Amniotic epithelial cell (primary cell): ENCODE data around the gene PTPN5.
"Not testable (repeated sequence)": the region's sequence is repeated elsewhere in the genome, so short reads cannot be mapped to it uniquely, and the experiment has no call there.

Experiments used
- DNase-seq: peaks from one replicate; pipeline ENCODE4 v3.0.0-alpha.2; 2010; ENCODE audit warnings: low read depth

Gene PTPN5

GRCh38 chr11:18791207-18791968, at the start of gene PTPN5:
Gene PTPN5, minus strand, starts transcription at chr11:18791798. Its CDS starts 19,840 bp downstream, at chr11:18771958.
- DNase-seq, result no peak

GRCh38 chr11:18836417-18836816, 44.8 kb upstream of the PTPN5 start:
- DNase-seq, result peak; percentile 2

GRCh38 chr11:18834754-18835466, 43.3 kb upstream of the PTPN5 start:
- DNase-seq, result no peak

GRCh38 chr11:18820160-18820559, 28.6 kb upstream of the PTPN5 start:
- not testable (repeated sequence) for DNase-seq

GRCh38 chr11:18804199-18804999, 12.8 kb upstream of the PTPN5 start:
- DNase-seq, result no peak

- peak; percentile 68 for DNase-seq
Measured at GRCh38 chr11:18802381-18803257, 11.0 kb upstream of the PTPN5 start.

- DNase-seq, result no peak
Measured at GRCh38 chr11:18798799-18799469, 7.3 kb upstream of the PTPN5 start.

- DNase-seq, result no peak
Measured at GRCh38 chr11:18794956-18795355, 3.4 kb upstream of the PTPN5 start.

- no peak for DNase-seq
Measured at GRCh38 chr11:18792827-18793226, 1.2 kb upstream of the PTPN5 start.

- DNase-seq, result no peak
Measured at GRCh38 chr11:18791969-18792628, 501 bp upstream of the PTPN5 start.

GRCh38 chr11:18790883-18791206, 753 bp downstream of the PTPN5 start:
- DNase-seq, result no peak

GRCh38 chr11:18789942-18790341, 1.7 kb downstream of the PTPN5 start:
- no peak for DNase-seq

GRCh38 chr11:18785411-18785810, 6.2 kb downstream of the PTPN5 start:
- peak; percentile 25 for DNase-seq

- DNase-seq, result no peak
Measured at GRCh38 chr11:18780896-18781295, 10.7 kb downstream of the PTPN5 start.

- DNase-seq, result no peak
Measured at GRCh38 chr11:18780329-18780728, 11.3 kb downstream of the PTPN5 start.

- DNase-seq, result no peak
Measured at GRCh38 chr11:18778468-18778867, 13.1 kb downstream of the PTPN5 start.

GRCh38 chr11:18776324-18776723, 15.3 kb downstream of the PTPN5 start:
- no peak for DNase-seq

GRCh38 chr11:18775492-18776292, 15.9 kb downstream of the PTPN5 start:
- peak; percentile 49 for DNase-seq

GRCh38 chr11:18774801-18775200, 16.8 kb downstream of the PTPN5 start:
- DNase-seq, result no peak

GRCh38 chr11:18773681-18774080, 17.9 kb downstream of the PTPN5 start:
- no peak for DNase-seq
